T-helper 1 cell (primary cell): ENCODE results near the gene JMJD1C.
A peak's percentile ranks its signal among the peaks of the same experiment; 100 is the strongest.

ENCODE experiments used
- DNase-seq, 5 donors: peaks; one replicate each; pipeline ENCODE4 v3.0.0-alpha.2; 2012 to 2020

The JMJD1C gene

GRCh38 chr10:63434866-63435854, 30.6 kb downstream of the JMJD1C start:
- DNase-seq: no peak

- DNase-seq: peak in 1 of 5 donors; percentile 9
These were observed 33.6 kb downstream of the JMJD1C start for GRCh38 chr10:63431962-63432797.

GRCh38 chr10:63430999-63431356, 34.8 kb downstream of the JMJD1C start:
- DNase-seq: no peak

GRCh38 chr10:63430091-63430998, 35.4 kb downstream of the JMJD1C start:
- DNase-seq: no peak

GRCh38 chr10:63429281-63429680, 36.5 kb downstream of the JMJD1C start:
- DNase-seq: no peak

- DNase-seq: no peak
These were observed 38.8 kb downstream of the JMJD1C start for GRCh38 chr10:63427013-63427412.

- no peak for DNase-seq
These were observed 40.3 kb downstream of the JMJD1C start for GRCh38 chr10:63425512-63425911.

- DNase-seq: no peak
These were observed 41.2 kb downstream of the JMJD1C start for GRCh38 chr10:63424576-63424975.

- DNase-seq: no peak
These were observed 42.3 kb downstream of the JMJD1C start for GRCh38 chr10:63423494-63423893.

GRCh38 chr10:63421591-63421990, 44.2 kb downstream of the JMJD1C start:
- DNase-seq: peak in 1 of 5 donors; percentile 3

GRCh38 chr10:63416376-63416775, 49.4 kb downstream of the JMJD1C start:
- no peak for DNase-seq

- no peak for DNase-seq
These were observed 50.0 kb downstream of the JMJD1C start for GRCh38 chr10:63415640-63416244.

- no peak for DNase-seq
These were observed 51.1 kb downstream of the JMJD1C start for GRCh38 chr10:63414481-63415260.

GRCh38 chr10:63413429-63413828, 52.3 kb downstream of the JMJD1C start:
- DNase-seq: no peak

- no peak for DNase-seq
These were observed 53.5 kb downstream of the JMJD1C start for GRCh38 chr10:63412304-63412703.

- no peak for DNase-seq
These were observed 55.1 kb downstream of the JMJD1C start for GRCh38 chr10:63410633-63411032.

- no peak for DNase-seq
These were observed 56.2 kb downstream of the JMJD1C start for GRCh38 chr10:63409465-63410027.

- DNase-seq: no peak
These were observed 58.6 kb downstream of the JMJD1C start for GRCh38 chr10:63407136-63407662.

GRCh38 chr10:63396133-63396761, 69.5 kb downstream of the JMJD1C start:
- DNase-seq: no peak

GRCh38 chr10:63393050-63393449, 72.7 kb downstream of the JMJD1C start:
- no peak for DNase-seq
